A549 treated with DMSO at 1 μM for 4 hours (cell line): ENCODE data around the gene BCAN. TPM values are rescaled to one million over a fixed set of nuclear protein-coding genes. Genes with fewer than 3 reads are reported as not detected.

Source experiments
- total RNA-seq: library from RNA; stranded (reverse); fragments of 200-300 nt; extraction: Qiagen RNA extraction; gene quantifications from 5 replicates; pipeline ENCODE4 v1.2.3, GENCODE V29; 2022; ENCODE audit warnings: low read depth

BCAN gene
- total RNA-seq, result 0.08 to 0.12 TPM in 2 of 5 replicates, not detected in the others

GRCh38 chr1:156641761-156642264, at the start of gene BCAN:
BCAN (plus strand) TSS chr1:156642117; CDS start chr1:156646055, 3,938 bp downstream.

GRCh38 chr1:156601122-156601830, 40.6 kb upstream of the BCAN start, which contains the start of gene GPATCH4:
GPATCH4 (minus strand) TSS chr1:156601479.

GRCh38 chr1:156618853-156619581, 22.9 kb upstream of the BCAN start, which contains the start of gene HAPLN2:
HAPLN2 (plus strand) TSS chr1:156619415; CDS start chr1:156623491, 4,076 bp downstream.

GRCh38 chr1:156676820-156677615, 35.1 kb downstream of the BCAN start, which contains the start of gene NES:
NES (minus strand) TSS chr1:156677407; CDS start chr1:156677264, 143 bp downstream.

GRCh38 chr1:156705321-156705917, 63.5 kb downstream of the BCAN start, which contains the start of gene CRABP2:
CRABP2 (minus strand) TSS chr1:156705583; CDS start chr1:156705446, 137 bp downstream.

Other genes starting within 250 kb of the BCAN start
- 28.0 to 35.6 TPM (median 34.0 TPM) in 5 replicates for gene MEF2D, start 141.3 kb upstream of the BCAN start, total RNA-seq
- 11.7 to 19.1 TPM (median 16.5 TPM) in 5 replicates for gene IQGAP3, start 69.6 kb upstream of the BCAN start, total RNA-seq
- gene TTC24, start 62.4 kb upstream of the BCAN start, total RNA-seq, result not detected in 5 replicates
- 155 to 171 TPM (median 161 TPM) in 5 replicates for gene NAXE, start 50.3 kb upstream of the BCAN start, total RNA-seq
- 70.5 to 101 TPM (median 74.6 TPM) in 5 replicates for gene GPATCH4, start 40.6 kb upstream of the BCAN start, total RNA-seq
- gene HAPLN2, start 22.7 kb upstream of the BCAN start, total RNA-seq, result 0.05 to 0.19 TPM in 2 of 5 replicates, not detected in the others
- 1.4 to 1.8 TPM (median 1.6 TPM) in 5 replicates for gene NES, start 35.3 kb downstream of the BCAN start, total RNA-seq
- 9.9 to 13.9 TPM (median 11.1 TPM) in 5 replicates for gene CRABP2, start 63.5 kb downstream of the BCAN start, total RNA-seq
- 23.0 to 26.9 TPM (median 24.1 TPM) in 5 replicates for gene METTL25B, start 86.4 kb downstream of the BCAN start, total RNA-seq
- 44.5 to 58.6 TPM (median 50.0 TPM) in 5 replicates for gene ISG20L2, start 86.6 kb downstream of the BCAN start, total RNA-seq
- 176 to 202 TPM (median 189 TPM) in 5 replicates for gene MRPL24, start 99.0 kb downstream of the BCAN start, total RNA-seq
- 455 to 497 TPM (median 464 TPM) in 5 replicates for gene HDGF, start 109.6 kb downstream of the BCAN start, total RNA-seq
- gene PRCC, start 125.4 kb downstream of the BCAN start, total RNA-seq, result 69.7 to 82.0 TPM (median 76.7 TPM) in 5 replicates
- gene SH2D2A, start 174.7 kb downstream of the BCAN start, total RNA-seq, result 3.9 to 5.1 TPM (median 4.7 TPM) in 5 replicates
- gene INSRR, start 217.0 kb downstream of the BCAN start, total RNA-seq, result not detected in 5 replicates
- gene NTRK1, start 218.7 kb downstream of the BCAN start, total RNA-seq, result 0.09 to 0.26 TPM (median 0.17 TPM) in 4 of 5 replicates, not detected in the other